Activated gamma-delta T cell (primary cell): ENCODE data around the gene NECAB3.

Source experiments
- DNase-seq: peaks from one replicate; lab custom pipeline; 2025; lab: John Stamatoyannopoulos, UW

NECAB3 gene

GRCh38 chr20:33664085-33664761 is 10.0 kb downstream of the NECAB3 start:
- DNase-seq, result no peak

GRCh38 chr20:33663161-33664084 is 10.8 kb downstream of the NECAB3 start:
- DNase-seq, result peak; percentile 76

- no peak for DNase-seq
These were observed 12.1 kb downstream of the NECAB3 start, which contains the start of gene C20orf144 for GRCh38 chr20:33662172-33662571. TSS of gene C20orf144 (plus strand) at chr20:33662327. CDS start at chr20:33662346, 19 bp downstream.

- no peak for DNase-seq
These were observed 13.6 kb downstream of the NECAB3 start for GRCh38 chr20:33660685-33661058.

- no peak for DNase-seq
These were observed 14.1 kb downstream of the NECAB3 start for GRCh38 chr20:33660035-33660684.

- DNase-seq, result no peak
These were observed 14.7 kb downstream of the NECAB3 start for GRCh38 chr20:33659341-33660034.

- DNase-seq, result no peak
These were observed 15.3 kb downstream of the NECAB3 start for GRCh38 chr20:33658929-33659328.

GRCh38 chr20:33658510-33658909 is 15.7 kb downstream of the NECAB3 start:
- DNase-seq, result no peak

- no peak for DNase-seq
These were observed 16.5 kb downstream of the NECAB3 start for GRCh38 chr20:33657704-33658095.

- DNase-seq, result no peak
These were observed 17.2 kb downstream of the NECAB3 start for GRCh38 chr20:33656783-33657703.

GRCh38 chr20:33656010-33656782 is 18.0 kb downstream of the NECAB3 start:
- no peak for DNase-seq

- DNase-seq, result no peak
These were observed 19.1 kb downstream of the NECAB3 start for GRCh38 chr20:33655164-33655563.

- no peak for DNase-seq
These were observed 19.5 kb downstream of the NECAB3 start for GRCh38 chr20:33654680-33655161.

GRCh38 chr20:33653900-33654596 is 20.2 kb downstream of the NECAB3 start:
- no peak for DNase-seq

- no peak for DNase-seq
These were observed 20.9 kb downstream of the NECAB3 start for GRCh38 chr20:33653218-33653899.

GRCh38 chr20:33651562-33652048 is 22.6 kb downstream of the NECAB3 start:
- DNase-seq, result no peak

GRCh38 chr20:33650753-33651561 is 23.3 kb downstream of the NECAB3 start:
- DNase-seq, result no peak
